ENCODE results near the gene ARHGEF7. TPM values are rescaled to one million over a fixed set of nuclear protein-coding genes. Genes with fewer than 3 reads are reported as not detected.

The ARHGEF7 gene
- polyA plus RNA-seq, 1 donor (not counting 4 experiments of a cell fraction or from before 2014, with no cell fraction given): 25.2 TPM

- FAIRE-seq: no peak
- H2AFZ ChIP-seq (ENCODE audit: control insufficient read depth, low read length): no peak overlapping the region
Observed at GRCh38 chr13:111275995-111276618, 161.0 kb downstream of the ARHGEF7 start.

GRCh38 chr13:111278258-111278657 is 163.1 kb downstream of the ARHGEF7 start:
- FAIRE-seq (no peak), DNase-seq (ENCODE audit: low read depth, low spot score) (no peak)
- no peaks in the 10 kb centered on the region for H3K79me2 ChIP-seq (ENCODE audit: control insufficient read depth, insufficient read depth, low read length)
- H3K4me3 ChIP-seq (ENCODE audit: control insufficient read depth in 2 of 3, extremely low read depth in 1 of 3, insufficient read depth in 2 of 3, low read depth in 1 of 3, low read length in 3 of 3): no peak overlapping the region
- H2AFZ ChIP-seq (ENCODE audit: control insufficient read depth, low read length): no peak overlapping the region
- no peaks in the 10 kb centered on the region for H3K27me3 ChIP-seq (ENCODE audit: control insufficient read depth, extremely low read depth, insufficient read depth, low read length)
- dilution Hi-C loops (cut with MboI; ENCODE audit: extremely low pct_ligation_motif_present, low sequenced_read_pairs): no loop called here
- H3K4me2 ChIP-seq (ENCODE audit: control insufficient read depth, extremely low read depth, insufficient read depth, low read depth, low read length): no peak overlapping the region
- H3K36me3 ChIP-seq (ENCODE audit: control insufficient read depth in 2 of 2, extremely low read depth in 1 of 2, insufficient read depth in 2 of 2, low read length in 2 of 2): peaks cover 13 to 41% of the 10 kb centered on the region in 2 experiments
- H3K9me3 ChIP-seq (ENCODE audit: control insufficient read depth, low read depth, low read length): no peaks in the 10 kb centered on the region
- no peak for TF ChIP-seq CTCF (optimal IDR thresholded peaks at IDR 0.05 in 1 of 3, IDR thresholded peaks at IDR 0.05 in 1 of 3, conservative IDR thresholded peaks at IDR 0.05 in 1 of 3; ENCODE audit: extremely low read depth in 1 of 3, insufficient read depth in 2 of 3, low read length in 3 of 3)
- no peak for TF ChIP-seq EZH2 (IDR thresholded peaks at IDR 0.05; ENCODE audit: low read length)
- no peaks in the 10 kb centered on the region for H3K9me1 ChIP-seq (ENCODE audit: control insufficient read depth, extremely low read depth, insufficient read depth, low read length)
- no peak overlapping the region for H3K9ac ChIP-seq (ENCODE audit: control insufficient read depth, extremely low read depth, insufficient read depth, low read length)
- H4K20me1 ChIP-seq (ENCODE audit: control insufficient read depth, extremely low read depth, insufficient read depth, low read length): no peaks in the 10 kb centered on the region
- no peak overlapping the region for H3K27ac ChIP-seq (ENCODE audit: control insufficient read depth, insufficient read depth, low read length)
- H3K4me1 ChIP-seq (ENCODE audit: control insufficient read depth, extremely low read depth, insufficient read depth, low read length): peaks cover 15% of the 10 kb centered on the region

More at GRCh38 chr13:111275995-111276618, 161.0 kb downstream of the ARHGEF7 start:
- no peak for DNase-seq (ENCODE audit: low read depth, low spot score)
- Histone ChIP-seq H3K9me1 (ENCODE audit: control insufficient read depth, extremely low read depth, insufficient read depth, low read length) (no peaks in the 10 kb centered on the region), H3K27ac (ENCODE audit: control insufficient read depth, insufficient read depth, low read length) (no peak overlapping the region), H3K4me2 (ENCODE audit: control insufficient read depth, extremely low read depth, insufficient read depth, low read depth, low read length) (no peak overlapping the region), H3K9me3 (ENCODE audit: control insufficient read depth, low read depth, low read length) (no peaks in the 10 kb centered on the region), H3K36me3 (ENCODE audit: control insufficient read depth in 2 of 2, extremely low read depth in 1 of 2, insufficient read depth in 2 of 2, low read length in 2 of 2) (peaks cover 9 to 42% of the 10 kb centered on the region in 2 experiments), H3K4me1 (ENCODE audit: control insufficient read depth, extremely low read depth, insufficient read depth, low read length) (peaks cover 5% of the 10 kb centered on the region), H3K79me2 (ENCODE audit: control insufficient read depth, insufficient read depth, low read length) (no peaks in the 10 kb centered on the region), H3K27me3 (ENCODE audit: control insufficient read depth, extremely low read depth, insufficient read depth, low read length) (no peaks in the 10 kb centered on the region), H3K9ac (ENCODE audit: control insufficient read depth, extremely low read depth, insufficient read depth, low read length) (no peak overlapping the region), H3K4me3 (ENCODE audit: control insufficient read depth in 2 of 3, extremely low read depth in 1 of 3, insufficient read depth in 2 of 3, low read depth in 1 of 3, low read length in 3 of 3) (no peak overlapping the region), H4K20me1 (ENCODE audit: control insufficient read depth, extremely low read depth, insufficient read depth, low read length) (no peaks in the 10 kb centered on the region)
- dilution Hi-C loops (cut with MboI; ENCODE audit: extremely low pct_ligation_motif_present, low sequenced_read_pairs): no loop called here
- TF ChIP-seq CTCF (optimal IDR thresholded peaks at IDR 0.05 in 1 of 3, IDR thresholded peaks at IDR 0.05 in 1 of 3, conservative IDR thresholded peaks at IDR 0.05 in 1 of 3; ENCODE audit: extremely low read depth in 1 of 3, insufficient read depth in 2 of 3, low read length in 3 of 3): no peak
